HepG2 (cell line): Measurements from ENCODE around the gene FAM117B. TPM values are rescaled to one million over a fixed set of nuclear protein-coding genes. Genes with fewer than 3 reads are reported as not detected.

ENCODE experiments used
- CCAR2 ChIP-seq: fragments of 200-400 bp; formaldehyde crosslinking; optimal IDR thresholded peaks from 2 replicates; pipeline ENCODE3; 2018; ENCODE audit warnings: low read depth, mild to moderate bottlenecking, low read length, moderate library complexity
- CREB3 ChIP-seq: sonication (generic); formaldehyde crosslinking; IDR thresholded peaks from 2 replicates; pipeline ENCODE4 v1.5.0; 2020; ENCODE audit warnings: missing genetic modification reagents
- CREBL2 ChIP-seq: sonication (generic); formaldehyde crosslinking; IDR thresholded peaks from 2 replicates; pipeline ENCODE4 v1.8.1; 2023; ENCODE audit warnings: missing genetic modification reagents, mild to moderate bottlenecking, borderline replicate concordance
- LRRFIP1 ChIP-seq: sonication (generic); formaldehyde crosslinking; conservative IDR thresholded peaks from 2 replicates; pipeline ENCODE4 v1.4.0; 2020; ENCODE audit warnings: missing genetic modification reagents
- NFKB2 ChIP-seq: sonication (generic); formaldehyde crosslinking; IDR thresholded peaks from 2 replicates; pipeline ENCODE4 v1.4.0; 2020; ENCODE audit warnings: missing genetic modification reagents, borderline replicate concordance
- RNF219 ChIP-seq: sonication (generic); formaldehyde crosslinking; IDR thresholded peaks from 2 replicates; pipeline ENCODE4 v1.5.0; 2020; ENCODE audit warnings: mild to moderate bottlenecking, missing genetic modification reagents
- SRY ChIP-seq: sonication (generic); formaldehyde crosslinking; IDR thresholded peaks from 2 replicates; pipeline ENCODE4 v1.8.0; 2022; ENCODE audit warnings: mild to moderate bottlenecking, missing genetic modification reagents
- TGIF2 ChIP-seq: IDR thresholded peaks from 2 replicates; pipeline ENCODE4 v1.6.1; 2016; ENCODE audit warnings: control low read depth, missing compliant biosample characterization
- YEATS2 ChIP-seq: sonication (generic); formaldehyde crosslinking; IDR thresholded peaks from 2 replicates; pipeline ENCODE4 v1.4.0; 2020; ENCODE audit warnings: missing genetic modification reagents, borderline replicate concordance
- ZBTB49 ChIP-seq: sonication (generic); formaldehyde crosslinking; IDR thresholded peaks from 2 replicates; pipeline ENCODE4 v1.4.0; 2020; ENCODE audit warnings: missing genetic modification reagents, borderline replicate concordance
- ZKSCAN8 ChIP-seq: IDR thresholded peaks from 2 replicates; pipeline ENCODE4 v1.6.1; 2016; ENCODE audit warnings: borderline replicate concordance, missing genetic modification reagents, missing compliant biosample characterization
- ZMAT3 ChIP-seq: sonication (generic); formaldehyde crosslinking; conservative IDR thresholded peaks from 2 replicates; pipeline ENCODE4 v1.7.0; 2021; ENCODE audit warnings: missing genetic modification reagents
- ZNF280B ChIP-seq: sonication (generic); formaldehyde crosslinking; IDR thresholded peaks from 2 replicates; pipeline ENCODE4 v1.5.0; 2020; ENCODE audit warnings: missing genetic modification reagents, mild to moderate bottlenecking, borderline replicate concordance
- ZNF34 ChIP-seq: sonication (generic); formaldehyde crosslinking; IDR thresholded peaks from 2 replicates; pipeline ENCODE4 v1.4.0; 2020; ENCODE audit warnings: mild to moderate bottlenecking, missing genetic modification reagents, borderline replicate concordance
- ZNF367 ChIP-seq: sonication (generic); formaldehyde crosslinking; IDR thresholded peaks from 2 replicates; pipeline ENCODE4 v1.4.0; 2020; ENCODE audit warnings: missing genetic modification reagents, borderline replicate concordance
- ZNF713 ChIP-seq: sonication (generic); formaldehyde crosslinking; IDR thresholded peaks from 2 replicates; pipeline ENCODE4 v1.4.0; 2020; ENCODE audit warnings: mild to moderate bottlenecking, missing genetic modification reagents
- polyA plus RNA-seq, 8 experiments: library from polyadenylated mRNA; depleted of rRNA in 3 of 8; stranded (reverse) in 7 of 8; unstranded in 1 of 8; fragments of >200 nt; fragmentation: Illumina TruSeq in 4 of 8; extraction: Trizol in 4 of 8; gene quantifications; 2 replicates each; pipeline versions ENCODE4 v1.2.1 to v1.2.3, GENCODE V29; 2011 to 2016; ENCODE audit warnings: low read depth in 4 of 8, missing spikeins in 1 of 8, mixed read lengths in 1 of 8; ENCODE audit not compliant: insufficient read depth in 1 of 8
- total RNA-seq, 5 experiments: library from RNA; depleted of rRNA; stranded (reverse); fragments of >200 nt; fragmentation: Illumina TruSeq; extraction: Trizol; gene quantifications; 2 replicates each; pipeline ENCODE4 v1.2.3, GENCODE V29; 2016; ENCODE audit warnings: low read depth in 1 of 5

FAM117B gene
- total and polyA plus RNA-seq, 2 of the 13 experiments (the other 11 are each of a cell fraction or from before 2014, with no cell fraction given) = 5.8 to 11.0 TPM

GRCh38 chr2:202588647-202589581 lies 45.9 kb upstream of the FAM117B start (continued):
- TF ChIP-seq ZNF280B (CRISPR knock-in tag) (peak; percentile 63; the same call in 1 of the 2 replicates), YEATS2 (CRISPR knock-in tag) (peak; percentile 55; the same call in 1 of the 2 replicates), ZKSCAN8 (CRISPR knock-in tag) (peak; percentile 62; the same call in 1 of the 2 replicates), TGIF2 (CRISPR knock-in tag) (peak; percentile 56; the same call in 1 of the 2 replicates), ZNF34 (CRISPR knock-in tag) (no peak), ZBTB49 (CRISPR knock-in tag) (no peak), CCAR2 (no peak), CREBL2 (peak; percentile 80; the same call in 1 of the 2 replicates), CREB3 (CRISPR knock-in tag) (no peak), LRRFIP1 (CRISPR knock-in tag) (no peak), SRY (0 out of 2 replicates have a peak, but pooled peaks have one; percentile 74), NFKB2 (peak; percentile 15; the same call in 1 of the 2 replicates), RNF219 (CRISPR knock-in tag) (no peak), ZMAT3 (0 out of 2 replicates have a peak, but pooled peaks have one; percentile 69), ZNF367 (CRISPR knock-in tag) (no peak), ZNF713 (CRISPR knock-in tag) (0 out of 2 replicates have a peak, but pooled peaks have one; percentile 44)
